Lower leg skin (tissue), 3 donors: ENCODE data around the gene PPP1R15A.

Experiments
- CTCF ChIP-seq, 3 donors: fragments of 450-650 bp; IDR thresholded peaks; one replicate each; pipeline ENCODE4 v1.5.1; 2016; ENCODE audit warnings: antibody characterized with exemption in 3 of 3, mild to moderate bottlenecking in 3 of 3, moderate library complexity in 2 of 3
- POLR2A ChIP-seq, 2 donors: fragments of 450-650 bp; IDR thresholded peaks; one replicate each; pipeline ENCODE4 v1.6.1; 2016 to 2017; ENCODE audit warnings: antibody characterized with exemption in 2 of 2, mild to moderate bottlenecking in 1 of 2, moderate library complexity in 1 of 2

- TF ChIP-seq CTCF (IDR thresholded peaks at IDR 0.05) = no peak
- no peak for TF ChIP-seq POLR2A (IDR thresholded peaks at IDR 0.05)
Measured at GRCh38 chr19:48859711-48860572, 12.3 kb upstream of the PPP1R15A start.
